OCI-LY1 (cell line): ENCODE data around the gene FREM2.

Experiments used
- EZH2 ChIP-seq: fragments of 200-600 bp; sonication (generic), shearing (Covaris generic); IDR thresholded peaks from 2 replicates; pipeline ENCODE4 v1.8.0; 2017; ENCODE audit warnings: borderline replicate concordance, mixed run types, mild to moderate bottlenecking, antibody characterized with exemption, low read length, moderate library complexity, mixed read lengths
- TF ChIP-seq, protein P1 (sequence below): fragments of 200-600 bp; sonication (generic), shearing (Covaris generic); IDR thresholded peaks from 2 replicates; pipeline ENCODE4 v1.5.1; 2017; ENCODE audit warnings: mild to moderate bottlenecking, antibody characterized with exemption, low read length, moderate library complexity, mixed read lengths

DNA sequence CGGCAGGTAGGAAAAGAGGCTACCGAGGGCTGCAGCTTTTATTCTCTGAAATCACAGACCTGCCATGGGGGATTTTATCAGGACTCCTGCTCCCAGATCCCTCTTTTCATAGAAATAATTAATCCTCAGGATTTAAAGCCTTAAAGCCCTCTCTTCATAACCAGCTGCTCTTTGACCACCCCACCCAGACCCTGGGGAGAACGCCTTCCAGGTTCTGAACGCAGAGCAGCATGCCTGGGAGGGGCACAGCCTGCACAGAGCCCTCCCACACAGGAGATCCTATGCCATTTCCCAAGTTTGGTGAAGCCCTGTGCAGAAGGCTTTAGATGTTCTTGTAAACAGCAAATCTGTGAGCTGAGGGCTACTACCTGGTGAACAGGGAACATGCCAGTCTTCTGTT is 212.7 kb downstream of the FREM2 start:
- TF ChIP-seq, protein P1, sequence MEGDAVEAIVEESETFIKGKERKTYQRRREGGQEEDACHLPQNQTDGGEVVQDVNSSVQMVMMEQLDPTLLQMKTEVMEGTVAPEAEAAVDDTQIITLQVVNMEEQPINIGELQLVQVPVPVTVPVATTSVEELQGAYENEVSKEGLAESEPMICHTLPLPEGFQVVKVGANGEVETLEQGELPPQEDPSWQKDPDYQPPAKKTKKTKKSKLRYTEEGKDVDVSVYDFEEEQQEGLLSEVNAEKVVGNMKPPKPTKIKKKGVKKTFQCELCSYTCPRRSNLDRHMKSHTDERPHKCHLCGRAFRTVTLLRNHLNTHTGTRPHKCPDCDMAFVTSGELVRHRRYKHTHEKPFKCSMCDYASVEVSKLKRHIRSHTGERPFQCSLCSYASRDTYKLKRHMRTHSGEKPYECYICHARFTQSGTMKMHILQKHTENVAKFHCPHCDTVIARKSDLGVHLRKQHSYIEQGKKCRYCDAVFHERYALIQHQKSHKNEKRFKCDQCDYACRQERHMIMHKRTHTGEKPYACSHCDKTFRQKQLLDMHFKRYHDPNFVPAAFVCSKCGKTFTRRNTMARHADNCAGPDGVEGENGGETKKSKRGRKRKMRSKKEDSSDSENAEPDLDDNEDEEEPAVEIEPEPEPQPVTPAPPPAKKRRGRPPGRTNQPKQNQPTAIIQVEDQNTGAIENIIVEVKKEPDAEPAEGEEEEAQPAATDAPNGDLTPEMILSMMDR, result no peak
- no peak for TF ChIP-seq EZH2
